Parathyroid adenoma (tissue), 2 donors: ENCODE data around the gene INPP5B.

Source experiments
- H2AFZ ChIP-seq: fragments of 300-600 bp; sonication (generic); one replicate; pipeline ENCODE4 v1.7.0; 2017; ENCODE audit warnings: antibody characterized with exemption, mild to moderate bottlenecking
- H3K27ac ChIP-seq: fragments of 300-600 bp; sonication (generic); one replicate; pipeline ENCODE4 v1.7.0; 2017
- H3K27me3 ChIP-seq: fragments of 300-600 bp; sonication (generic); one replicate; pipeline ENCODE4 v1.7.0; 2017; ENCODE audit warnings: low read length; ENCODE audit not compliant: control insufficient read depth, insufficient read depth
- H3K36me3 ChIP-seq: fragments of 300-600 bp; sonication (generic); one replicate; pipeline ENCODE4 v1.7.0; 2017; ENCODE audit warnings: low read length; ENCODE audit not compliant: control insufficient read depth, insufficient read depth
- H3K4me1 ChIP-seq: fragments of 300-600 bp; sonication (generic); one replicate; pipeline ENCODE4 v1.7.0; 2017; ENCODE audit warnings: control low read depth
- H3K4me2 ChIP-seq: fragments of 300-600 bp; sonication (generic); one replicate; pipeline ENCODE4 v1.7.0; 2017; ENCODE audit warnings: low read length
- H3K4me3 ChIP-seq: fragments of 300-600 bp; sonication (generic); one replicate; pipeline ENCODE4 v1.7.0; 2017; ENCODE audit warnings: low read depth, low read length
- H3K79me2 ChIP-seq: fragments of 300-600 bp; sonication (generic); one replicate; pipeline ENCODE4 v1.7.0; 2017; ENCODE audit warnings: control low read depth
- H3K9ac ChIP-seq: fragments of 300-600 bp; sonication (generic); one replicate; pipeline ENCODE4 v1.7.0; 2017; ENCODE audit warnings: mild to moderate bottlenecking
- H3K9me3 ChIP-seq: fragments of 300-600 bp; sonication (generic); one replicate; pipeline ENCODE4 v1.7.0; 2017; ENCODE audit warnings: low read length; ENCODE audit not compliant: control insufficient read depth
- CTCF ChIP-seq: fragments of 300-600 bp; sonication (generic); IDR thresholded peaks from one replicate; pipeline ENCODE4 v1.7.0; 2017; ENCODE audit warnings: antibody characterized with exemption, mild to moderate bottlenecking
- donor health status: primary hyperparathyroidism.

The INPP5B gene

GRCh38 chr1:37845049-37845646, 101.7 kb downstream of the INPP5B start:
- Histone ChIP-seq H3K9me3 (no peaks in the 10 kb centered on the region), H3K4me1 (no peaks in the 10 kb centered on the region), H3K9ac (no peak overlapping the region), H3K4me2 (peak overlapping the region; percentile 42), H3K4me3 (no peak overlapping the region), H2AFZ (no peak overlapping the region), H3K27me3 (no peaks in the 10 kb centered on the region), H3K36me3 (no peaks in the 10 kb centered on the region), H3K27ac (no peak overlapping the region), H3K79me2 (peaks cover 17% of the 10 kb centered on the region)
- TF ChIP-seq CTCF: no peak

- Histone ChIP-seq H3K4me1 (no peaks in the 10 kb centered on the region), H3K9ac (no peak overlapping the region), H3K27me3 (no peaks in the 10 kb centered on the region), H3K9me3 (no peaks in the 10 kb centered on the region), H3K4me3 (no peak overlapping the region), H3K4me2 (no peak overlapping the region), H3K27ac (no peak overlapping the region), H3K36me3 (no peaks in the 10 kb centered on the region), H3K79me2 (peaks cover 16% of the 10 kb centered on the region), H2AFZ (no peak overlapping the region)
- no peak for TF ChIP-seq CTCF
Measured at GRCh38 chr1:37844536-37844935, 102.3 kb downstream of the INPP5B start.

GRCh38 chr1:37841652-37842051, 105.2 kb downstream of the INPP5B start:
- no peak overlapping the region for H2AFZ ChIP-seq
- no peaks in the 10 kb centered on the region for H3K27me3 ChIP-seq
- no peak for TF ChIP-seq CTCF
- H3K4me3 ChIP-seq: no peak overlapping the region
- H3K36me3 ChIP-seq: no peaks in the 10 kb centered on the region
- H3K27ac ChIP-seq: no peak overlapping the region
- H3K9me3 ChIP-seq: no peaks in the 10 kb centered on the region
- no peak overlapping the region for H3K9ac ChIP-seq
- H3K4me2 ChIP-seq: no peak overlapping the region
- H3K4me1 ChIP-seq: no peaks in the 10 kb centered on the region
- H3K79me2 ChIP-seq: peaks cover 2% of the 10 kb centered on the region

GRCh38 chr1:37840711-37841110, 106.1 kb downstream of the INPP5B start:
- Histone ChIP-seq H3K27ac (no peak overlapping the region), H3K79me2 (peaks cover 2% of the 10 kb centered on the region), H3K9me3 (no peaks in the 10 kb centered on the region), H3K4me3 (no peak overlapping the region), H3K4me2 (peak overlapping the region; percentile 11), H2AFZ (no peak overlapping the region), H3K9ac (no peak overlapping the region), H3K36me3 (no peaks in the 10 kb centered on the region), H3K4me1 (no peaks in the 10 kb centered on the region), H3K27me3 (no peaks in the 10 kb centered on the region)
- TF ChIP-seq CTCF: no peak

- H3K4me1 ChIP-seq: no peaks in the 10 kb centered on the region
- H3K36me3 ChIP-seq: no peaks in the 10 kb centered on the region
- H3K27me3 ChIP-seq: no peaks in the 10 kb centered on the region
- no peaks in the 10 kb centered on the region for H3K79me2 ChIP-seq
- no peaks in the 10 kb centered on the region for H3K9me3 ChIP-seq
- H3K9ac ChIP-seq: no peak overlapping the region
- TF ChIP-seq CTCF: no peak
- H2AFZ ChIP-seq: no peak overlapping the region
- no peak overlapping the region for H3K27ac ChIP-seq
- H3K4me3 ChIP-seq: no peak overlapping the region
- no peak overlapping the region for H3K4me2 ChIP-seq
Measured at GRCh38 chr1:37839676-37840075, 107.2 kb downstream of the INPP5B start.
